Measurements from ENCODE around the gene UQCRQ.

UQCRQ gene

GRCh38 chr5:132867046-132867451 is 607 bp downstream of the UQCRQ start:
- Histone ChIP-seq H3K9me3 (no peaks in the 10 kb centered on the region), H3K27me3 (ENCODE audit: low read depth) (no peaks in the 10 kb centered on the region), H3K4me1 (peaks cover 11% of the 10 kb centered on the region), H3K36me3 (replicated peaks) (peaks cover 47% of the 10 kb centered on the region), H3K4me3 (peak overlapping the region; percentile 98)
- DNase-seq (ENCODE audit: low spot score in 2 of 2), result no peak
- in situ Hi-C loops (cut with MboI; ENCODE audit: low sequenced_read_pairs), result no loop called here

DNA sequence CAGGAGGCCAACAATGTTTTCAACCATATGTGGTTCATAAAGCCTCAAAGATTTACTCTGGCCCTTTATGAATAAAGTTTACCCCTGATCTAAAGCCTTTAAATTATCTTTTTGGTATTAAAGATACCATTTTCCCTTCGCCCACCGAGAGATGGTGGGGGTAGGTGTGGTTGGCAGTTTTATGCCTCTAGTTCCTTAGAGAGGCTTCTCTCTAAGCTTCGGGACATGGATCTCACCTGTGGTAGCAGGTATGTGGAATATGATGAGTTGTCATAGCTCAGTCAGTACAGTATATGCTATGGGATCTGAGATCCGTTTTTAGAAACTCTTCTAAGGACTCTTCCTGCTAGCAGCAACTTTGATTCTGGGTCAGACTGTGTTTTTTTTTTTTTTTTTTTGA is 2.3 kb downstream of the UQCRQ start:
- in situ Hi-C loops (cut with MboI; ENCODE audit: low sequenced_read_pairs), result no loop called here
- no peak for DNase-seq (ENCODE audit: low spot score in 2 of 2)
- peaks cover 11% of the 10 kb centered on the region for H3K4me1 ChIP-seq
- H3K27me3 ChIP-seq (ENCODE audit: low read depth), result no peaks in the 10 kb centered on the region
- H3K4me3 ChIP-seq, result no peak overlapping the region
- H3K9me3 ChIP-seq, result no peaks in the 10 kb centered on the region
- H3K36me3 ChIP-seq (replicated peaks), result peaks cover 53% of the 10 kb centered on the region

GRCh38 chr5:132870801-132871200 is 4.4 kb downstream of the UQCRQ start:
- peaks cover 9% of the 10 kb centered on the region for H3K4me1 ChIP-seq
- peaks cover 58% of the 10 kb centered on the region for H3K36me3 ChIP-seq (replicated peaks)
- DNase-seq (ENCODE audit: low spot score in 2 of 2), result no peak
- no peaks in the 10 kb centered on the region for H3K27me3 ChIP-seq (ENCODE audit: low read depth)
- H3K4me3 ChIP-seq, result no peak overlapping the region
- in situ Hi-C loops (cut with MboI; ENCODE audit: low sequenced_read_pairs), result no loop called here
- no peaks in the 10 kb centered on the region for H3K9me3 ChIP-seq

DNA sequence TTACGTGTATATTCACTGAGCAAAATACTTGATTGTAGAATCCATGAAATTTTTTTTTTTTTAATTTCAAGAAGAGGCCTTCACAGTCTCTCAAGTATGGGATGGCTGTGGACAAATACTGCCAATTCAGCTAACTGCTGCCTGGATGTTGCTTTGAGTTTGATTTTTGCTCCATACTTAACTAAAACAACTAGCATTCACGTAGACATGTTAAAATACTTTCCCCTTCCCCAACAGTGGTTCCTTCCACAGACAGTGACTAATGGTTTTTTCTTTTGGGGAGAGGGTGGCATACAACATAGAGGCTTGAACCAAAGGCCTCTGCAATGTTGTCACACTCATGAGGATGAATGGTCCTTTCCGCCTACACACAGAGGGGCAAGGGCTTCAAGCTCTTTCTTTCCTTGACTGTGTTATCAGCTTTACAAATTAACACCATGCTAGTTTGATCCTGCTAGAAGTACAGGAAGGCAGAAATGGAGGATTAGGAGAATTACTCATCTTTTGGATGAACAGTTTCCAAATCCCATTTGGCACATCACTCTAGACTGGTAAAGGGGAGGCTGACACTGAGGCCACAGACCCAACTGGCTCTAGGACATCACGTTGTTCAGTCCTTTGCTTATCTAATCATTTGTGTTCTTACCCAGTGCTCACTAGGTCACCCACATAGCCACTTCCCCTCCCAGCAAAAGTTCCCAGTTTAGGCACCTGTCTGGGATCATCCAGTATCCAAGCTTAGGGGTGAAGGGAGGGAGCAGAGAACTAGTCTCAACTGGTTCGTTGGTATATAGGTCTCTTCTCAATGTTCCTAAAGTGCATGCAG is 5.2 kb downstream of the UQCRQ start:
- H3K27me3 ChIP-seq (ENCODE audit: low read depth), result no peaks in the 10 kb centered on the region
- H3K36me3 ChIP-seq (replicated peaks), result peaks cover 56% of the 10 kb centered on the region
- H3K9me3 ChIP-seq, result no peaks in the 10 kb centered on the region
- H3K4me1 ChIP-seq, result peaks cover 6% of the 10 kb centered on the region; the same call in 1 of the 2 replicates
- no peak overlapping the region for H3K4me3 ChIP-seq
- in situ Hi-C loops (cut with MboI; ENCODE audit: low sequenced_read_pairs), result no loop called here
- DNase-seq (ENCODE audit: low spot score in 2 of 2), result no peak

- in situ Hi-C loops (cut with MboI; ENCODE audit: low sequenced_read_pairs), result no loop called here
- no peaks in the 10 kb centered on the region for H3K9me3 ChIP-seq
- no peak for DNase-seq (ENCODE audit: low spot score in 2 of 2)
- H3K27me3 ChIP-seq (ENCODE audit: low read depth), result no peaks in the 10 kb centered on the region
- H3K4me3 ChIP-seq, result no peak overlapping the region
- no peaks in the 10 kb centered on the region; the same call in 1 of the 2 replicates for H3K4me1 ChIP-seq
- H3K36me3 ChIP-seq (replicated peaks), result peaks cover 47% of the 10 kb centered on the region
These were observed 6.3 kb downstream of the UQCRQ start for GRCh38 chr5:132872788-132873118.

GRCh38 chr5:132873119-132873929 is 6.9 kb downstream of the UQCRQ start, which contains the start of gene LEAP2:
Gene LEAP2 (plus strand): TSS chr5:132873668. CDS start chr5:132873695, 27 bp downstream.
- H3K4me3 ChIP-seq, result no peak within 1 kb of the TSS
- H3K27me3 ChIP-seq (ENCODE audit: low read depth), result no peaks in the 10 kb centered on the region
- H3K36me3 ChIP-seq (replicated peaks), result peaks cover 41% of the 10 kb centered on the region
- in situ Hi-C loops (cut with MboI; ENCODE audit: low sequenced_read_pairs), result no loop called here
- H3K9me3 ChIP-seq, result no peaks in the 10 kb centered on the region
- no peaks in the 10 kb centered on the region for H3K4me1 ChIP-seq
- DNase-seq (ENCODE audit: low spot score in 2 of 2), result no peak

DNA sequence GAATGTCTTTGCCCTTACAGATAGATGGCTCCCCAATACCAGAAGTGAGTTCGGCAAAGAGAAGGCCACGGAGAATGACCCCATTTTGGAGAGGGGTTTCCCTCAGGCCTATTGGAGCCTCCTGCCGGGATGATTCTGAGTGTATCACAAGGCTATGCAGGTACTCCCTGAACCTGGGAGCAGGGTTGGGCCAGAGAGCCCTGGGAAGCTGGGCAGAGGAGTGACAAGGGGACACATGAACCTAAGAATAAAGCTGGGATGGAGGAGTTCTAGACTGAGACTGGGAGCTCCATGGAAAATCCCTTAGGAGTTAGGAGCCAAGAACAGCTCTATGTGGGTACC is 7.5 kb downstream of the UQCRQ start:
- DNase-seq (ENCODE audit: low spot score in 2 of 2), result no peak
- peaks cover 36% of the 10 kb centered on the region for H3K36me3 ChIP-seq (replicated peaks)
- no peaks in the 10 kb centered on the region for H3K4me1 ChIP-seq
- no peak overlapping the region for H3K4me3 ChIP-seq
- H3K27me3 ChIP-seq (ENCODE audit: low read depth), result no peaks in the 10 kb centered on the region
- in situ Hi-C loops (cut with MboI; ENCODE audit: low sequenced_read_pairs), result no loop called here
- H3K9me3 ChIP-seq, result no peaks in the 10 kb centered on the region

GRCh38 chr5:132876020-132876759 is 9.7 kb downstream of the UQCRQ start:
- DNase-seq (ENCODE audit: low spot score in 2 of 2), result no peak
- in situ Hi-C loops (cut with MboI; ENCODE audit: low sequenced_read_pairs), result no loop called here
- H3K27me3 ChIP-seq (ENCODE audit: low read depth), result no peaks in the 10 kb centered on the region
- H3K4me1 ChIP-seq, result no peaks in the 10 kb centered on the region
- peaks cover 32% of the 10 kb centered on the region for H3K36me3 ChIP-seq (replicated peaks)
- H3K4me3 ChIP-seq, result no peak overlapping the region
- no peaks in the 10 kb centered on the region for H3K9me3 ChIP-seq

DNA sequence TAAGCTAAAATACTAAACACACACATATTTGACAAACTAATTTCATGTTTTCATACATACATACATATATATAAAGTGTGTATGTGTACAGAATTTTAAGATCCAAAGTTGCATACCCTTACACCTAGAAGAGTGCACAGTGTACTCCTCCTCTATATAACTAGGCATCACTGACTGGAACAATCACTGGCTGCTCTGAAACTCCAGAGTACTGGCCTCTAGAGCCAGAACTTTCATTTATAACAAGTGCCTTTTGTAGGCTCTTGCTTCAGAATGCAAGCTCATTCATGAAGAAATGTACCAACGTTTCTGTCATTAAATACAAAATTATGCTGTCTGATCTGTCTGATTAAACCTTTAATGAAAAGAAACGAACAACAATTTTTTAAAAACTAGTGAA is 11.0 kb downstream of the UQCRQ start:
- no peaks in the 10 kb centered on the region for H3K4me1 ChIP-seq
- no peaks in the 10 kb centered on the region for H3K27me3 ChIP-seq (ENCODE audit: low read depth)
- peaks cover 24% of the 10 kb centered on the region for H3K36me3 ChIP-seq (replicated peaks)
- no peak for DNase-seq (ENCODE audit: low spot score in 2 of 2)
- no peaks in the 10 kb centered on the region for H3K9me3 ChIP-seq
- in situ Hi-C loops (cut with MboI; ENCODE audit: low sequenced_read_pairs), result no loop called here
- H3K4me3 ChIP-seq, result no peak overlapping the region

DNA sequence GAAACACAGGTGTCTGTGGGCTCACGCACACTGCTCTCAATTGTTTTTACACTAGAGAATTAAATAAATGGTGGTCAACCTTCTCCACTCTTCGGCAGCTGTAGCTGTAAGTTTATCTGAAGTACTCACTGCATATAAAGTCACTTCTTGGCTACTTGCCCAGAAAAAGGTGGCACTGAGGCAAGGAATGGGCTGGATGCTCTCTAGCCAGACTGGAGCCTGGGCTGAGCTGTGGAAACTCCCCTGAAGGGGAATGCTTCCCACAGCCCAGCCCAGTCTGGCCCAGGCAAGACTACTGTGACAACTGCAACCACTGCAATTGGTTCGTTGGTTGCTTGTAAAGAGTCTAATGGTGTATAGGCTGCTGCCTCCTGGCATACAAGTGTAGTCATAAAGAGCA is 11.5 kb downstream of the UQCRQ start:
- in situ Hi-C loops (cut with MboI; ENCODE audit: low sequenced_read_pairs), result no loop called here
- Histone ChIP-seq H3K9me3 (no peaks in the 10 kb centered on the region), H3K4me3 (no peak overlapping the region), H3K36me3 (replicated peaks) (peaks cover 23% of the 10 kb centered on the region), H3K27me3 (ENCODE audit: low read depth) (no peaks in the 10 kb centered on the region), H3K4me1 (no peaks in the 10 kb centered on the region)
- DNase-seq (ENCODE audit: low spot score in 2 of 2), result no peak

DNA sequence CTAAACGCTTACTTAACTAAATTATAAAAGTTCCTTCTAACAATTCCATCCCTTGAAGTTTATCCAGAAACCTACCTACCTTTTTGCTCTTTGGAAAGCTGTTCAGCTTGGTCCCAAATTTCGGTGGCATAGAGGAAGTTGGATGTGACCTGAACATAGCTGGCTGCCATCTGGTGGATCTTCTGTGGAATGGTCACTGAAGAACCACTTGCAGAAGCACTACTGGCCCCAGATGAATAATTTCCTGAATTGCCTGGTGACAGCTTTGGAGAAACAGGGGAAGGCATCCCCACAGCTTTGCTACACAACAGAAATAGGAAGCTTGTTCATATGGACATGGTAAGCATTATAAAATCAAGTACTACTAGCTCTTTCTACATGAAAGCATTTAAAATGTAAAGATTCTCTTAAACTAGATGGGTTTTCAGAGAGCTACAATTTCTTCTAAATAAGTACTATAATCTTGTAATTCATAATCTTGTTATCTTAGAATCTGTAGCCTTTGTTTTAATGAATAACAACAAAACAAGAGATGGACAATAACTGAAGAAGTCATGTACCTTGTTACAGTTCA is 16.9 kb downstream of the UQCRQ start:
- no peaks in the 10 kb centered on the region for H3K4me1 ChIP-seq
- H3K36me3 ChIP-seq (replicated peaks), result peaks cover 41% of the 10 kb centered on the region
- H3K9me3 ChIP-seq, result no peaks in the 10 kb centered on the region
- in situ Hi-C loops (cut with MboI; ENCODE audit: low sequenced_read_pairs), result no loop called here
- DNase-seq (ENCODE audit: low spot score in 2 of 2), result peak; percentile 65
- H3K4me3 ChIP-seq, result no peak overlapping the region
- H3K27me3 ChIP-seq (ENCODE audit: low read depth), result no peaks in the 10 kb centered on the region

- Histone ChIP-seq H3K27me3 (ENCODE audit: low read depth) (no peaks in the 10 kb centered on the region), H3K36me3 (replicated peaks) (peaks cover 46% of the 10 kb centered on the region), H3K4me3 (no peak overlapping the region), H3K9me3 (no peaks in the 10 kb centered on the region), H3K4me1 (no peaks in the 10 kb centered on the region)
- DNase-seq (ENCODE audit: low spot score in 2 of 2), result no peak
- in situ Hi-C loops (cut with MboI; ENCODE audit: low sequenced_read_pairs), result no loop called here
These were observed 18.1 kb downstream of the UQCRQ start for GRCh38 chr5:132884548-132884947.

DNA sequence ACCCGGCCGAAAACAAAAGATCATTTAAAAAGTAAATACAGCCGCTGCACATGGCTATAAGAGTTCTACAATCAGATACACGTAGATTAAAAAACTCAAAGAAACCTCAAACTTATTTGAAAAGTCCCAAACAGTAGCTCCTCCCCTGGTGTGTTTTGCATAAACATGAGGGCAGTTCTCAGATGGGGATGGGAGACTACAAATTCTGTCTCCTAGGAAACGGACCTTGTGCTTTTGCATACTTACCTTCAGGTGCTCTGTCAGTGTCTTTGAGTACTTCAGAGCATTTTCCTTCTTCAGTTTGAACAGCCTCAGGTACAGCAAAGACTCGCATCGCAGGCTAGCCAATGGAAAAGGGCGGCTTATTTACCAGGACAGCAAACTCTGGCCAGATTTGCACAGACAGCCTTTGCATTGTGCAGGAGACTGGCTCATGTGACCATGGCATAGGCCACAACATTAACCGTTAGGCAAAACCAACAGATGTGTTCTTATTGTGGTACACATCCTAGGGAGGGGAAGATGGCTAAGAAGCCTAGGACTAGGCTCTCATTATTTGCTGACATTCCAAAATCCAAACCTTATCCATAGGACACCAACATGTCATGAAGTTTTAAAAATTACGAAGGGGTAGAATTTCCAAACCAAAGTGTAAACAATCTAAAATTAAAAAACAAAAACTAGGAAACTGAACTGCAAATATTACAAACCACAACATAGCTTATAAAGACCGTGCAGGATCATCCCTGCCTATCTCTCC is 19.8 kb downstream of the UQCRQ start:
- Histone ChIP-seq H3K36me3 (replicated peaks) (peaks cover 34% of the 10 kb centered on the region), H3K4me3 (no peak overlapping the region), H3K4me1 (no peaks in the 10 kb centered on the region), H3K27me3 (ENCODE audit: low read depth) (no peaks in the 10 kb centered on the region), H3K9me3 (no peaks in the 10 kb centered on the region)
- in situ Hi-C loops (cut with MboI; ENCODE audit: low sequenced_read_pairs), result no loop called here
- DNase-seq (ENCODE audit: low spot score in 2 of 2), result no peak

Data from HAP-1 (cell line).